NCI-H1092 treated with DMSO at 0.1 percent for 48 hours (cell line): Measurements from ENCODE around the gene IGFALS.
A peak's percentile ranks its signal among the peaks of the same experiment; 100 is the strongest.

Source experiments
- DNase-seq: peaks from one replicate; lab custom pipeline; 2025; lab: John Stamatoyannopoulos, UW

Gene IGFALS

DNA sequence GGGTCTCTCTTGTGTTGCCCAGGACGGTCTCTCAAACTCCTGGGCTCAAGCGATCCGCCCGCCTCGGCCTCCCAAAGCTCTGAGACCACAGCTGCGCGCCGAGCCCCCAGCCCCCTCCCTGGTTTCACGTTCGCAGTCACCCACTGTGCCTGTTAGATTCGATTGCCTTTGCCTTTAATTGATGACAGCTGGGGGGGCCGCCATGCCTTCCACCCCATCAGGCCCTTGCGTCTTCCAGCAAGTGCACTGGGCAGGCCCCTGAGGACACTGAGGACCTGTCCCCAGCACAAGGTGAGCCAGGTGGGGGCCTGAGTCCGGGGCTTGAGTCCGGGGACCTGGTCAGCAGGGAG is 3.3 kb downstream of the IGFALS start:
- DNase-seq = no peak

DNA sequence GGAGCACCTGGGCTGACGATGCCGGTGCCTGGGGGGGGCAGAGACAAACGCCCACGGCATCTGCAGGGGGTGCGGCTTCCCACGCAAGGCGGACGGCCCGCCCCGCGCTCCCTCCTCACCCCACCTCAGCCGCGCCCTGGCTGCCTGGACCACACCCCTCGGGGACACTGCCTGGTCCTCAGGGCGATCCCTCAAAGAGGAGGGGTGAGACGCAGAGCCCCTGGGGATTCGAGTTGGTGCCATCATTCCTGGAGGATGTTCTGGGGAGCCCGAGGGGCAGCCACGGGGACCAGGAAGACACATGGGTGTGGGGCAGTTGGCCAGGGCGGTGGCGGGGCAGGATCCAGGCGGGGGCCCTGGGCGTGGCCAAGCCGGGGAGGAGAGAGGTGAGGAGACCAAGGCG is 3.9 kb downstream of the IGFALS start:
- DNase-seq = no peak

DNA sequence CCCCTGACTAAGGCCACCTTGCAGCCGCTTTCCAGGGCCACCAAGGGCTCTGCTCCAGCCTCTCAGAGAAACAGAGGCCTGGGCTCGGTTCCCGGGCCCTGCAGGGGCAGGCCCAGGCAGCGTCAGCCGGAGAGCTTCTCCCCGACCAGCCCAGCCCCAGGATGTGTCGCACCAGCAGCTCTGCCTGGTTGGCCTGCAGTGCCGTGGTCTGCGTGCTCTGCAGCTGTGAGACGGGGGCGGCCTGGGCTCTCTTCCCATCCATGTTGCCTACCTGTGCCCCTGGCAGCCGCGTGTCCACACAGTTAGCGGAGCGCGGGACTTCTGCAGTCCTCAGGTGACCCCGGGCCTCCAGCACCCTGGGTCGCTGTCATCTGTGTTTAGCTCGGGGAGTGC is 4.8 kb downstream of the IGFALS start:
- no peak for DNase-seq

DNA sequence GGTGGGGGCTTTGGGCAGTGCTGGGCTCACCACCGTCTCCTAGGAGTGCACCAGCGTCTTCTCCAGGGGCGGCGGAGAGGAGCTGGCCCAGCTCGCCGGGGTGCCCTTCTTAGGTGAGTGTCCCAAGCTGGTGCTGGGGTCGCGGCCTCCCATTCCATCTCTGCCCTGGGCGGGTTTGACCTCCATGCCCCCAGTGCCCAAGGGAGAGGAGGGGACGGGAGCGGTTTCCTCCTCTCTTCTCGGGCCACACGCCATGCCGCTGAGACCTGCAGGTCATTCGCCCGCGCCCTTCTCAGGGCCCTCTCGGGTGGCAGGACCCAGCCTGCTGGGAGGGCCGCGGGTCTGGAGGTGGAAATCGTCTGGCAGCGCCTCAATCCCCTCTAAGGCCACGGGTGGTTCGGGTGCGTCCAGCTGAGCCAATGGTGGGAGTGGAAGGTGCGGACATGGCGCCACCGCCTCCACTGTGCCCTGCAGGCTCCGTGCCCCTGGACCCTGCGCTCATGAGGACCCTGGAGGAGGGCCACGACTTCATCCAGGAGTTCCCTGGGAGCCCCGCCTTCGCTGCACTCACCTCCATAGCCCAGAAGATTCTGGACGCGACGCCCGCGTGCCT is 5.3 kb downstream of the IGFALS start:
- no peak for DNase-seq

DNA sequence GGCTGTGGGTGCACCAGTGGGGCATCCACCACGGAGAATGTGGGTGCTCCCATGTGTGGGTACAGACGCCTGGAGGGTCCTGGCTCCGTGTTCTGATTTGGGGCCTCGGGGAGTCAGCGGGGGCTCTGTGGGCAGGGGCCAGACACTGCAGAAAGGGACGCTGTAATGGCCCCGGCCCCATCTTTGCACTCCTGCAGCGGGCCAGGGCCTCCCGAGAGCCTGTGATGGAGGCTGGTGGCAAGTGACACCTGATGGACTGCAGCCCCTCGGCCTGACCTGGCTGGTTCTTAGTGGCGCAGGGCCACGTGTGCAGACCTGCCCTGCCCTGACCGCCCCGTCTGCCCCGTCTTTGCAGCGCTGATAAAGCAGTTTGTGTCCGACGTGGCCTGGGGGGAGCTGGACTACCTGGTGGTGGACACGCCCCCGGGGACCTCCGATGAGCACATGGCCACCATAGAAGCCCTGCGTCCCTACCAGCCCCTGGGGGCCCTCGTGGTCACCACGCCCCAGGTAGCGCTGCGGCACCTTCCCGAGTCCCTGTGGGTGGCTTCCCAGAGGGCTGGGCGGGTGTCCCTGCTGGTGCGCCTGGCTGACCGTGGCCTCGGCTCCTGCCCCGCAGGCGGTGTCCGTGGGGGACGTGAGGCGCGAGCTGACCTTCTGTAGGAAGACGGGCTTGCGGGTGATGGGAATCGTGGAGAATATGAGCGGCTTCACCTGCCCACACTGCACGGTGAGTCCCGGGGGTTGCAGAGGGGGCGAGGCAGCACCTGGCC is 6.0 kb downstream of the IGFALS start:
- no peak for DNase-seq

DNA sequence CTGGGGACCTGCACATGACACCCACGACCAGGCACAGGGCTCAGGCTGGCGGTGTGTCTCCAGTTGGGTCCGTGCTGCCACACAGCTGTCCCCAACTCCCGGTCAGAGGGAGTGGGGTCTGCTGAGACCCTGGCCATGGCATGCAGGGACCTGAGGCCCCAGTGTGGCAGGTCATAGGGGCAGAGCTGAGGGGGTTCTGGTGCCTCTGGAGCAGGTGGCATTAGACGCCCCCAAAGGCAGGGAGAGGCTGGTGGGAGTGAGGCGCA is 6.5 kb downstream of the IGFALS start:
- no peak for DNase-seq

DNA sequence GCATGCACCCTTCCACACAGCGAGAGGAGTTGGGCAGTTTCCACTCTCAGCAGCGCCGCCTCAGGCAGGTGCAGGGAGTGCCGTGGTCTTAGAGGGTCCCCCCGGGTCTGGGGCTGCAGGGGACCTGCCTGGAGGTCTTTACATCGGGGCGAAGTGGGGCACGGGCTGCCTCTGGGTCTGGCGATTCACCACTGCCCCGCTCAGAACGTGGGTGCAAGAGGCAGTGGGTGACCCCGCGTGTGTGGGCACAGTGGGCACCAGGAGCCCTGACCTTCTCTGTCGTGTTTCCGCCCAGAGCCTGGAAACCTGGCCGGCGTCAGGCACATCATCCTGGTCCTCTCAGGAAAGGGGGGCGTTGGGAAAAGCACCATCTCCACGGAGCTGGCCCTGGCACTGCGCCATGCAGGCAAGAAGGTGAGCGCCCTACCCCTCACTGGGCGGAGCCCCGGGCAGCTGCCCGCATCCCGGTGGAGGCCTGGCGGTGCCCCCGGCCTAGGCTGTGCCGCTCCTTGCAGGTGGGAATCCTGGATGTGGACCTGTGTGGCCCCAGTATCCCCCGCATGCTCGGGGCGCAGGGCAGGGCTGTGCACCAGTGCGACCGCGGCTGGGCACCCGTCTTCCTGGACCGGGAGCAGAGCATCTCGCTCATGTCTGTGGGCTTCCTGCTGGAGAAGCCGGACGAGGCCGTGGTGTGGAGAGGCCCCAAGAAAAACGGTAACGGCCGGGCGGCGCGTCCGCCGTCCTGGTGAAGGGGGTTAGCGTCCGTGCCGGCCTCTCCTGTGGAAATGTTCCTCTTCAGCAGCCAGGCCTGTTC is 7.1 kb downstream of the IGFALS start:
- DNase-seq = no peak

DNA sequence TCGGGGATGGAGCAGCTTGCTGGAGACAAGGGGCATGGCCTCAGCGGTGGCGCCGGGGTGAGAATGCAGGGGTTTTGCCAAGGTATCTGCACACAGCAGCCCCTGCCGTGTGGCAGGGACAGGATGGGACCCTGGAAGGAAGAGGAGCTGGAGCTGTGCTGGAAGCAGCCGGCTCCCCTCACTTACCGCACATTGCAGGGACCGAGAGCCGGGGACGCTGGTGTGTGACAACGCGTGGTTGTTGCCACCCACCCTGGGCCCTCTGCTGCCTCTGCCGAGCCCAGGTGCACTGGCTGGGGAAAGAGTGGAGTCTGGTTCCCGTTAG is 7.7 kb downstream of the IGFALS start:
- no peak for DNase-seq

DNA sequence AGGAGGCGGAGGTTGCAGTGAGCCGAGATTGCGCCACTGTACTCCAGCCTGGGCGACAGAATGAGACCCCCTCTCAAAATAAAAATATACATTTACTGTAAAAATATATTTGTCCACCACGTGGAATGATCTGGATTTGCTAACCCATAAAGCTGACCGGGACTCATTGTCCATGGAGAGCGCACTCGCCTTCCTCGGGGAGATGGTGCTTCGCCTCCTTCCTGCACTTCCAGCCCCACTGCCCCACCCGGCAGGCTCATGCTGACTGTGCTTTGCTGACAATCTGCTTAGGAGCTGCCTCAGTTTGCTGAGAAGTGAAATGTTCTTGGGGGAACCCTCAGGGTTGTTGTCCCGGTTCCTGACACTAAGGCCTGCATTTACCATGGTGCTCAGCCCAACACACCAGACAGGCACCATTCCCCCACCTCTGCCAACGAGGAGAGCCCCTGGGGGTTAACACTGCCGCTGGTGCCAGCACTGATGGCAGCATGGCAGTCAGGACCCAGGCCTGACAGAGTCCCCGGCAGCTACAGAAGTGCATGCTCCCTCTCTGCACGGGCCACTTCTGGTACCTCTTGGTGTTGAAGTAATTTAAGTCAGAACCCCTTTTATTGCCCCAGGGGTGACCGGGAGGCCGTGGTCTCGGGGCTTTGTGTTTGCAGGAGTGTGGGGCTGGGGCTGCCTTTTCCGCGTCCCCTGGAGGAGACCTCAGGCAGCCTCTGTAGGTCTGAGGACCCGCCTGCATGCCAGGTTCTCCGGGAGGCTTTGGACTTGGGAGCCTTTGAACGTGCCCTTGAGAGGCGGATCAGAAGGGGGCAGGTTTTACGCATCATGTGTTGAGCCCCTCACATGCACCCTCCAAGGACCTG is 8.3 kb downstream of the IGFALS start:
- no peak for DNase-seq

DNA sequence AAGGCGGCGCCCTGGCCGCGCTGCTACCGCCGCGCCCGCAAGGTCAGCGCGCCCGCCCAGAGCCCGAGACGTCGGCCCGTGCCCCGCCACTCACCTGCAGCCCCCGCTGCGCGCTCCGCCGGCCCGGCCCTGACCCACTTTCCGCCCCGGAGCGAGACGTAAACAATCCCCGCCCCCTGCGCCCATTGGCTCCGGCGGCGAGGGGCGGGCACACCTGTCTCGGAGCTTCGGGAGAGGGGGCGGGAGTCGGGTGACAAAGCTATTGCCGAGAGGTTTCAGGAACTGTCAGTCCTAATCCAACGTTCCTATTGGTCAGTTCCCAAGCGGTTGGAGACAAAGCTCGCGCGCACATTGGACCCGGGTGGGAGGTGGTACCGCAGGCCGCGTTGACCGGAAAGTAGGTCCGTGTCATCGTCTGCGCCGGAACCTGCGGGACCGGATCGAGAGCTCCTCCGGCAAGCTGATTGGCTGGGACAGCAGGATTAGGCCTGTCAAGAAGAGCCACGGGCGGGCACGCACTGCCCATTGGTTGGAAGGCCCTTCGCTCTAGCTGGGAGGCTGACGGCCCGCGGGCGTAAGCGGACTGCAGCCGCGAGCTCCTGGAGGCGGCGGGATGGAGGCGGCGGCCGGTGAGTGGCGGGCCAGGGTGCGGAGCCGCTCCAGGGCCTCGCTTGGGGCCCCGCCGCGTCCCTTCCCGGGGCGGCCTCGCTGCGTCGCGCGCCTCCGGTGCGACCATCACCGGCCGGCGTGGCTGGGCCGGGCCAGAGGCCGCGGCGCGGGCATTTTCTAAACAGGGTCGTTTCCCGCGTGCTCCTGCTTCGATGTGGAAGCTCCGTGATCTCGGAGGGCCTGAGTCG is 10.9 kb downstream of the IGFALS start, which contains the start of the genes NUBP2 and SPSB3:
TSS of gene NUBP2 (plus strand) at position 553 of the 857 bp plus-strand sequence. CDS start at position 614, 61 bp downstream.
TSS of gene SPSB3 (minus strand) at position 164 of the 857 bp plus-strand sequence. CDS start 1,088 bp downstream, outside the sequence.
- DNase-seq = peak; percentile 99

DNA sequence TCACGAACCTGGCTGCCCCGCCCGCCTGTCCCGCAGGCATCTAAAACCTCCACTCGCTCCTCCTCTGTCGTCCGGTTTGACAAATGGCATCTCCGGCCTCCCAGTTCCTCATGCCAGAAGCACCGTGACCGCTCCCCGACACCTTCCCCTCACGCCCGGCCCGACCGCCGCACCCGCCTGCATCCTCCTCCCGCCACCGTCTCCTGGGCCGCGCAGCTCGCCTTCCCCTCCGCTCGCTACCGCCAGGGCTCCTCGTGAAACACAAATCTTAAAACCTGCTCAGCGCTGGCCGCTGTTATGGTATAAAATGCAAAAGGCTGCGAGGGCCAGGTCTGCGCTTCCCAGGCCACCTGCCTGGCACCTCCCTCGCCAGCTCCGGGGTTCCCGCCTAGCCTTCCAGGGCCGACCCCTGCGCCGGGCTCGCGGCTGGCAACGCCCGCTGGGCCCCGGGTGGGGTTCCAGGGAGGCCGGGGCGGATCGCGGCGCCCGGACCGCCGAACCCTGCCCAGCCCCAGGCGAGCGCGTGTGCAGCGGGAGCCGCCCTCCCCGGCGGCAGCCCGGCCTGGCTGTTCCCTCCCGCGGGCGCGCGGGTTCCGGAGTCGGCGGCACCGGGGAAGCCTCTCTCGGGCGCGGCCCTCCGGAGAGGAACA is 11.6 kb downstream of the IGFALS start:
- peak; percentile 31 for DNase-seq

DNA sequence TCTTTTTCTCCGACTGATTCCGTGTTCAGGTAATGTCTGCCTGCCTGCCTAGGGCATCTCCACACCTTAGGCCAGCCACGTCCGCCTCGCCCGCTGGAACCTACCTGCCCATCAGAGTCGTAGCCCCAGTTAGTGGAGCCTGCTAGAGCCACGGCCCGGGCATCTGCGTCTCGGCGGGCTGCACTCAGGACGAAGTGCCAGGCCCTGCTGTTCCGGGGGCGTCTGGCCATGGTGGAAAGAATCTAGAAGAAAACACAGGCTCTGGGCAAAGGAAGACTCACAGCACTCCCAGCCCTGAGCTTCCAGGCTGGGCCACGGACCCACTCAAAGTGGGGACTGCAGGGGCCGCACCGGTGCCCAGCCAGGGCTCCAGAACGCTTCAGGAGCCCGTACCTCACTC is 12.3 kb downstream of the IGFALS start:
- DNase-seq = no peak

DNA sequence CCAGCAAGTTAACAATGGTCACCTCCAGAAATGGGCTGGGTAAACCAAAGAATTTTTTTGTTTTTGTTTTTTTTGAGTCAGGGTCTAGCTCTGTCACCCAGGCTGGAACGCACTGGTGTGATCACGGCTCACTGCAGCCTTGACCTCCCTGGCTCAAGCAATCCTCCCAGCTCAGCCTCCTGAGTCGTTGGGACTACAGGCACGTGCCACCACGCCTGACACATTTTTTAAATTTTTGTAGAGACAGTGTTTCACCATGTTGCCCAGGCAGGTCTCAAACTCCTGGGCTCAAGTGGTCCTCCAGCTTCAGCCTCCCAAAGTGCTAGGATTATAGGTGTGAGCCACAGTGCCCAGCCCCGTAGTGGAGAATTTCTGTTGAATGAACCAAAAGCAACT is 12.8 kb downstream of the IGFALS start:
- no peak for DNase-seq

DNA sequence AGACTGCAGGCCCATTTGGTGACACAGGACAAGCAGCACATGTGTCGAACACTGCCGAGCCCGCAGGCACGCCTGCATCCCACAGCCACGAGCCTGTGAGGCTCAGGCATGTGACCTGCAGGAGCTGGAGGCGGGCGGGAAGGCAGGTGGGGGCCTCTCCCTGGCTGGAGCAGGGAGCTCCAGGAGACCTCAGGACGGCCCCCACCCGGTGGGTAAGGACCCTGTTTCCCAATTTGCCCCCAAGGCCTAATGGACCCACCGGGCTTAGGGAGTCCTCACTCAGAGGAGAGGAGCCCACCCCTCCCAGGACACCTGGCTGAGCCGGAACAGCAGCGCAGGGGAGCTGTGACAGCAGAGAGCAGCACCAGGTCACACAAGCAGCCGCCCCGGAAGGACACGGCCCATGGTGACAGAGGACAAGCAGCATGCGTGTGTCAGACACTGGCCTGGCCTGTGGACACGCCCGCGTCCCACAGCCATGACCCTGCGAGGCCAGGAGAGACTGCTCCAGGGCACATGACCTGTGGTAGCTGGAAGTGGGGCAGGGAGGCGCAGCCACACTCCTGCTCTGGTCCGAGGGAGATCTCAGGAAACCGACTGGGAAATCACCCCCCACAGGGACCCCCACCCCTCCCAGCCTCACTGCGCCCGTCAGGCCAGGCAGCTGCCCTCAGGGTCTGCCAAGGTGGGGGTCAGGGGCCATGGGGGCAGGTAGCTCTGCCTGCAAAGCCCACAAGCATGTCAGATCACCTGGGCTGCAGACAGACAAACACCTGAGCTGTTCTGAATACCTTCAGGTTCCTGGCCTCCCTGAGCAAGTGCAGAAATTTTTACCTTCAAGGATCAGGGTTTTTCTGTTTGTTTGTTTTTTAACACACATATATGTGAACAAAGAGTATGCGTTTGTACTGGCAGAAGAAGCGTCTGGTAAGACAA is 13.5 kb downstream of the IGFALS start:
- DNase-seq = no peak

DNA sequence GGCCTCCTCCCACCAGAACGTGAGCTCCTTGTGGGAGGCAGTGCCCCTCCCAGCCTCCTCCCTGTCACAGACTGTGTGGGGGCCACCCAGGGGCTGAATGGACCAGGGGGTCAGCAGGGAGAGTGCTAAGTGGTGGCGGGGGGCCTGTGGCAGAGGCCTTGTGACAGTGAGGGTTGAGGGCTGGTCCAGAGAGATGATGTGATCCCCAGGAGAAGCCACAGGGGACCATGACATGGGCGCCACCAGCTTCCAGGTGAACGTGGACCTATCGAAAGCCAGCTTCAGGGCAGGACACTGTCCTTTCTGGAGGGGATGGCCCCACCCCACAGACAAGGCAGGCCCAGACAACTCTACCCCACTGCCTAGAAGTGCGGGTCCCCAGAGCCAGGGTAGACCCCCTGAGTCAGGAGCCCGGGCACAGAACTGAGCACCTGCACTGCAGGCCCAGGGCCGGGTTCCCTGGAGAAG is 14.2 kb downstream of the IGFALS start:
- no peak for DNase-seq

DNA sequence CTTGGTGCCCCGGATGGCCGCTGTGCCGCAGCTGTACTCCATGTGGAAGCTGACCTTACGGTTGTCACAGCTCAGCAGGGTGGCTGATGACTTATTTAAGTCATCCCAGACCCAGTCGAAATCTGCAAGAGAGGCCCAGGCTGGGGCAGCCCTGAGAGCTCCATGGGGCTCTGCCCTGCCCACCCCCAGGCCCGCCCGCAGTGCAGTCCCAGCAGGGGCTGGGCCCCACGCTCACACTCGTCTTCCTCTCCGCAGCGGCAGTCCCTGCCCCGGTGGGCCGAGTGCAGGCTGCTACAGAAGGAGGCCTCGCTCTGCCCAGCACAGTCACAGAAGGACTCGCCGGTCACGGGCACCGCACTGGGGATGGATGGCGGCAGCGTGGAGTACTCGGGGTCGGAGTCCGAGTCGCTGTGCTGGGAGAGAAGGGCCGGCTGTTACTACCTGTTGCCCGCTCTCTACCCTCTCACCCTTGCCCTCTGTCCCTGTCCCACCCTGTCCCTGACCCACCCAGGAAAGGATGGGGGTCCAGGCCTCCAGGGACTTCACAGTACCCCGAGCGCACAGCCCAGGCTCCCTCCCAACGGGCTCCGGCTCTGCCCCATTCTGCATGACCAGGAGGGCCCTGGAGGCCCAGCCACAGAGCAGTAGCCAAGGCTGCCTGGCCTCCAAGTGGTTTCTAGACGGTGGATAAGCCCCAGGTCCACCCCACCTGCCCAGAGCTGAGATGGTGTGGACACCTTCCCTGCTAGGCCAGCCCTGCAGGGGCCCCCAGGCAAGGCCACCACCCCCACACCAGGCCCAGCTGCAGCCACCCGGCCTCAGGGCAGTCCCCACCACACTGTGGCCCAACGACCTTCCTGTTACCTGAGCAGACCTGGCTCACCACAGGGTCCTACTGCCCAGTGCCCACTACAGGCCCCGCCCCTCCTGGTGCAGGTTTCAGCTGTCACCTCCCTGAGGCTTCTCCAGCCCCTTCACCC is 15.0 kb downstream of the IGFALS start:
- DNase-seq = no peak

DNA sequence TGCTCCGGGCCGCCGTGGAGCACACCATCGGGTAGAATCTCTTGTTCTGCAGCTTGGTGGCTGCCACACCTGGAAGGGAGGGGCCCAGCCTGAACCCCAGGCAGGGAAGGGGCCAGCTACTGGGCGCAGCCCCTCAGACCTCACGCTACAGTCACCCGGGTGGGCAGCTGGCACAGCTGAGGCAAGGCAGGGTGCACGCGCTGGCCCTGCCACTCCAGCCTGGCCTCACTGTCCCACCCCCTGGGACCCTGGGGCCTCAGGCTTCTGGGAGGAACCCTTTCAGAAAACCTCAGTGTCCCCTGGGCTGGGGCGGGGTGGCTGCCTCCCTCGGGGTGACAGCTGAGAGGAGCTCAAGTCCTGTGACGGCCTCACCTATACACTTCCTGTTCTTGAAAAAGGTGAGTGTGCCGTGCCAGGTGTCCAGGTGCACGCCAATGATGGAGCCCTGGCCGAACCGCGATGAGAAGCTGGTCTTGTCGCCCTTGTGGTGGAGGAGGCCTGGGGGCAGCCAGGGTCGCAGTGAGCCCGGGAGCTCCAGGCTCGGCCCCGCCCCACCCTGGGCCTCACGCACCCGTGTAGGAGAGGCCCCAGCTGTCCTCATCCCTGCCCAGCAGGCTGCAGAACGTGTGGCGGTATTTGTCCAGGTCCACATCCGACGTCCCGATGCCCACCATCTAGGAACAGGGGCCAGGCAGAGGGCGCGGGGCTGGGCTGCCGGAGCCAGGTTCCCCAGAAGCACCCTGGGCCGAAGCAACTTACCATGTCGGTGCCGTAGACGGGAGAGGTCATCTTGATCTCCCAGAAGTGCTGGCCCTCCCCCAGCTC is 15.9 kb downstream of the IGFALS start:
- DNase-seq = no peak

DNA sequence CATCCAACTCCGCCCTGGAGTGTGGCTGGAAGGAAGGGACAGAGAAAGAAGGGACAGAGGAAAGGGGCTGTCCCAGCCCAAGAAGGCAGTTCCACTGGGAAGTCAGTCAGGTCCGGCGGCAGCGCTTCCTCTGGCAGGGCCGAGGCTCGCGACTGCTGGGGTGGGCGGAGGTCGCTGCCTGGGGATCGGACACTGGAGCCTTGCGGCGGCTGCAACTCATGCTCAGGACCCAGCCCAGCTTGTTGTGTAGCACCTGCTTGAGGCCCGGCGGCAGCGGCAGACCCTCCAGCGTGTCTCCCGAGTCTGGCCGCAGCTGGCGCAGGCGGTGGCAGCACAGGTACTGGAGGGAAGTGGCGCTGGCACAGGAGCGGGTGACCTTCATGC is 16.5 kb downstream of the IGFALS start:
- DNase-seq = no peak
